ENCODE results near the gene FARS2.

FARS2 gene

GRCh38 chr6:5379647-5380242 lies 118.4 kb downstream of the FARS2 start:
- no peak for DNase-seq (ENCODE audit: low read depth)

GRCh38 chr6:5383856-5384255 lies 122.5 kb downstream of the FARS2 start:
- DNase-seq (ENCODE audit: low read depth) = no peak

- no peak for DNase-seq (ENCODE audit: low read depth)
Measured at GRCh38 chr6:5384276-5384675, 123.0 kb downstream of the FARS2 start.

- no peak for DNase-seq (ENCODE audit: low read depth)
Measured at GRCh38 chr6:5388326-5388725, 127.0 kb downstream of the FARS2 start.

GRCh38 chr6:5389086-5389745 lies 127.9 kb downstream of the FARS2 start:
- no peak for DNase-seq (ENCODE audit: low read depth)

- DNase-seq (ENCODE audit: low read depth) = no peak
Measured at GRCh38 chr6:5390177-5390576, 128.9 kb downstream of the FARS2 start.

GRCh38 chr6:5394280-5394679 lies 133.0 kb downstream of the FARS2 start:
- no peak for DNase-seq (ENCODE audit: low read depth)

- DNase-seq (ENCODE audit: low read depth) = no peak
Measured at GRCh38 chr6:5395719-5396118, 134.4 kb downstream of the FARS2 start.

GRCh38 chr6:5398530-5398929 lies 137.2 kb downstream of the FARS2 start:
- DNase-seq (ENCODE audit: low read depth) = no peak

- no peak for DNase-seq (ENCODE audit: low read depth)
Measured at GRCh38 chr6:5399391-5399790, 138.1 kb downstream of the FARS2 start.

- DNase-seq (ENCODE audit: low read depth) = no peak
Measured at GRCh38 chr6:5401845-5402738, 140.8 kb downstream of the FARS2 start.

- no peak for DNase-seq (ENCODE audit: low read depth)
Measured at GRCh38 chr6:5403076-5403475, 141.8 kb downstream of the FARS2 start.

- DNase-seq (ENCODE audit: low read depth) = no peak
Measured at GRCh38 chr6:5403609-5404008, 142.3 kb downstream of the FARS2 start.

GRCh38 chr6:5405976-5406375 lies 144.7 kb downstream of the FARS2 start:
- DNase-seq (ENCODE audit: low read depth) = no peak

- DNase-seq (ENCODE audit: low read depth) = no peak
Measured at GRCh38 chr6:5411414-5411813, 150.1 kb downstream of the FARS2 start.

GRCh38 chr6:5412017-5412416 lies 150.7 kb downstream of the FARS2 start:
- DNase-seq (ENCODE audit: low read depth) = no peak

- DNase-seq (ENCODE audit: low read depth) = no peak
Measured at GRCh38 chr6:5412663-5413062, 151.3 kb downstream of the FARS2 start.

GRCh38 chr6:5416250-5416649 lies 154.9 kb downstream of the FARS2 start:
- DNase-seq (ENCODE audit: low read depth) = no peak

- no peak for DNase-seq (ENCODE audit: low read depth)
Measured at GRCh38 chr6:5422321-5422915, 161.1 kb downstream of the FARS2 start.

- no peak for DNase-seq (ENCODE audit: low read depth)
Measured at GRCh38 chr6:5423251-5423650, 161.9 kb downstream of the FARS2 start.

GRCh38 chr6:5424726-5425125 lies 163.4 kb downstream of the FARS2 start:
- DNase-seq (ENCODE audit: low read depth) = no peak

GRCh38 chr6:5425267-5425666 lies 164.0 kb downstream of the FARS2 start:
- no peak for DNase-seq (ENCODE audit: low read depth)

GRCh38 chr6:5425797-5426196 lies 164.5 kb downstream of the FARS2 start:
- no peak for DNase-seq (ENCODE audit: low read depth)
